Body of pancreas (tissue), 4 donors: ENCODE measurements around the gene SRM. TPM values are rescaled to one million over a fixed set of nuclear protein-coding genes. Genes with fewer than 3 reads are reported as not detected.
A peak's percentile ranks its signal among the peaks of the same experiment; 100 is the strongest.
"Not testable (repeated sequence)": the region's sequence is repeated elsewhere in the genome, so short reads cannot be mapped to it uniquely, and the experiment has no call there.

Source experiments
- ATAC-seq: fragments of 150-250 bp; one replicate; pipeline ENCODE4 v1.9.1; 2016
- DNase-seq, 4 donors: peaks; one replicate each; pipeline ENCODE4 v3.0.0-alpha.2; 2019
- H3K27ac ChIP-seq, 4 donors: fragments of 200-600 bp; sonication (generic); 1 replicate in 3 of 4; 2 replicates in 1 of 4; pipeline versions ENCODE4 v1.5.1 to v1.6.1; 2016 to 2019; ENCODE audit warnings: mild to moderate bottlenecking in 1 of 4, mixed read lengths in 1 of 4, moderate library complexity in 1 of 4
- H3K27me3 ChIP-seq, 2 donors: fragments of 200-600 bp; sonication (generic); one replicate each; pipeline ENCODE4 v1.6.0; 2016; ENCODE audit warnings: mild to moderate bottlenecking in 1 of 2
- H3K36me3 ChIP-seq, 2 donors: fragments of 200-600 bp; sonication (generic); replicated peaks in 1 of 2; 2 replicates each; pipeline ENCODE4 v1.5.1; 2016; ENCODE audit warnings: low read depth in 2 of 2; ENCODE audit not compliant: insufficient read depth in 1 of 2
- H3K4me1 ChIP-seq: fragments of 200-600 bp; sonication (generic); one replicate; pipeline ENCODE4 v1.6.0; 2016
- H3K4me3 ChIP-seq, 2 donors: fragments of 200-600 bp; sonication (generic); 1 replicate in 1 of 2; 2 replicates in 1 of 2; pipeline ENCODE4 v1.5.1; 2016 to 2019
- H3K9me3 ChIP-seq, 3 donors: fragments of 200-600 bp; sonication (generic); 1 replicate in 2 of 3; 2 replicates in 1 of 3; pipeline ENCODE4 v1.5.1; 2016
- CTCF ChIP-seq, 7 experiments: fragments of 450-650 bp in 4 of 7; fragments of 200-600 bp in 3 of 7; sonication (generic) in 3 of 7; IDR thresholded peaks; one replicate each; pipeline ENCODE4 v1.5.1; 2016 to 2019; ENCODE audit warnings: antibody characterized with exemption in 7 of 7
- POLR2A ChIP-seq, 3 donors: fragments of 450-650 bp; IDR thresholded peaks; one replicate each; pipeline ENCODE4 v1.6.1; 2016; ENCODE audit warnings: antibody characterized with exemption in 3 of 3, mild to moderate bottlenecking in 2 of 3
- WGBS, 2 donors: methylation state at CpG; one replicate each; pipeline ENCODE4 v1.1.5; 2017; 5-methylcytosine and 5-hydroxymethylcytosine counted together
- intact Hi-C: fragments of 100-400 bp; cut with DNase I; formaldehyde crosslinking; loops from one replicate; pipeline ENCODE4 v1.15.1; 2023
- total RNA-seq, 2 donors: library from RNA; depleted of rRNA; stranded (reverse); fragments of >200 nt; gene quantifications; one replicate each; pipeline ENCODE4 v1.1.0, GENCODE V29; 2016

Gene SRM
- total RNA-seq, 2 donors from 2014 or later = 50.3 to 159 TPM

GRCh38 chr1:11080931-11081330, 21.1 kb upstream of the SRM start:
- no peak for ATAC-seq
- no peak overlapping the region for H3K27ac ChIP-seq
- WGBS, 2 donors = 91 to 93% methylated on average over 5 to 12 of the region's 12 CpGs
- no peak for DNase-seq
- peaks cover 7 to 41% of the 10 kb centered on the region in 2 donors for H3K36me3 ChIP-seq
- H3K4me1 ChIP-seq = no peaks in the 10 kb centered on the region
- intact Hi-C loops = no loop called here
- TF ChIP-seq POLR2A (IDR thresholded peaks at IDR 0.05) (no peak), CTCF (IDR thresholded peaks at IDR 0.05) (no peak)
- no peaks in the 10 kb centered on the region for H3K9me3 ChIP-seq
- no peaks in the 10 kb centered on the region for H3K27me3 ChIP-seq
- no peak overlapping the region for H3K4me3 ChIP-seq

DNA sequence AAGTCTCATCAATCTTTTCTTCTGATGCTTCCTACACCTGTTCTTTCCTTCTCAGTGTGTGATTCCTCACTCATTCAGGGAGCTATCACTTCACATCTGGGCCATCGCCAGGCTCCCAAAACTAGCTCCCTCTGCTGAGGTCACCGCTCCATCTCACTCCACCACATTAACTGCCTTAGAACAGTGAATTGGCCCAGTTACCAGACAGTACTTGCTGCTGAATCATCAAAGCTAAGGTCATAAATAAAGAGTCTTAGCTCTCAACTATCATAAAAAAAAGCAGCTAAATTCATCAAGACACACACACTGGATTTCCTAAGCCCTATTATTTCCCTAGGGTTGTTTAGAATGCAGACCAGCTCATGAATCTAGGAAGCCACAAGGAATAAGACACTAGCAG, 18.8 kb upstream of the SRM start:
- Histone ChIP-seq H3K4me1 (no peaks in the 10 kb centered on the region), H3K9me3 (no peaks in the 10 kb centered on the region), H3K36me3 (peaks cover 11 to 57% of the 10 kb centered on the region in 2 donors), H3K27me3 (no peaks in the 10 kb centered on the region), H3K27ac (no peak overlapping the region), H3K4me3 (no peak overlapping the region)
- no peak for TF ChIP-seq POLR2A (IDR thresholded peaks at IDR 0.05)
- TF ChIP-seq CTCF (IDR thresholded peaks at IDR 0.05) = no peak
- ATAC-seq (no peak), DNase-seq (no peak)
- WGBS, 2 donors = 93 to 100% methylated on average over 2 of the region's 2 CpGs
- intact Hi-C loops = no loop called here

- 71 to 86% methylated on average over 2 to 7 of the region's 7 CpGs for WGBS, 2 donors
- ATAC-seq, DNase-seq, H3K27me3 ChIP-seq, H3K27ac ChIP-seq, H3K4me3 ChIP-seq, intact Hi-C loops, H3K9me3 ChIP-seq: not testable (repeated sequence)
- H3K36me3 ChIP-seq = peaks cover 11 to 40% of the 10 kb centered on the region in 2 donors
- H3K4me1 ChIP-seq = peaks cover 29% of the 10 kb centered on the region
Observed at GRCh38 chr1:11073398-11073797, 13.6 kb upstream of the SRM start.

DNA sequence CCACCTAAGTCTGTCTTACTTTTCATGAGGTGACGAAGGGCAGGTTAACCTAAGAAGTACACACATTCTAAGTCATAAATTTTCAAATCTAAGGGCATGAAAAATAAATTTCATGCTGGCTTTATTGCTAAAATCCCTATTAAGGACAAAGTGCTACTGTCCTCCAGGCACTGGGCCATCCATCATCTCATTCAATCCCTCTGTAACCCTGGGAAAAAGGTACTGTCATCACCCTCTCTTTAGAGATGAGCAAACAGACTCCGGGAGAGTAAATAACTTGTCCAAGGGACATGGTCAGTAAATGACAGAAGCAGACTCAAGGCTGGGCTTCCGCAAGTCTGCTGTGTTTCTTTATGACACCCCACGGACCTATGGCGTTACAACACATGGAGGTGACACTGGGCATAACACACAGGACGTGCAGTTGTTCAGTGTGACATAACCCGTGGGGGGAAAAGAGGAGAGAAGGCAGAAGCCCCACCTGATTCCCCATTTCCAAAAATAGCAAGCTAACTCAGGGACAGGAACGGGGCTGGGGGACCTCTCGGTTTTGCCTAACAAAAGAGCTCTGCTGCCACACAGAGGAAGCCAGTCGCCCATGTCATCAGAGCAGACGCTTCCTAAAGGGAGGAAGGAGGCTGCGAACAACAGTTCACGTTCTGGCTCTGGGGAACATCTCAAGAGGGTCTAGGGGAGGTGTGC, 12.5 kb upstream of the SRM start:
- Histone ChIP-seq H3K9me3 (no peaks in the 10 kb centered on the region), H3K36me3 (peaks cover 17 to 47% of the 10 kb centered on the region in 2 donors), H3K27ac (peak overlapping the region; percentile 47 to 67 (median 56)), H3K4me1 (peaks cover 29% of the 10 kb centered on the region), H3K4me3 (no peak overlapping the region), H3K27me3 (no peaks in the 10 kb centered on the region)
- DNase-seq (peak in 3 of 4 donors; percentile 43 to 63 (median 52)), ATAC-seq (no peak)
- TF ChIP-seq CTCF (IDR thresholded peaks at IDR 0.05) (peak in 5 of 7 experiments; percentile 18 to 48 (median 38)), POLR2A (IDR thresholded peaks at IDR 0.05) (no peak)
- intact Hi-C loops = no loop called here
- WGBS, 2 donors = 29 to 31% methylated on average over 13 of the region's 13 CpGs

GRCh38 chr1:11071463-11072215, 11.8 kb upstream of the SRM start:
- ATAC-seq (peak; percentile 91), DNase-seq (peak; percentile 70 to 92 (median 90))
- Histone ChIP-seq H3K9me3 (no peaks in the 10 kb centered on the region), H3K27ac (peak overlapping the region; percentile 44 to 67 (median 56)), H3K27me3 (no peaks in the 10 kb centered on the region), H3K36me3 (peaks cover 12 to 40% of the 10 kb centered on the region in 2 donors), H3K4me1 (peaks cover 29% of the 10 kb centered on the region), H3K4me3 (no peak overlapping the region)
- intact Hi-C loops = no loop called here
- WGBS, 2 donors = 44 to 47% methylated on average over 15 of the region's 15 CpGs
- TF ChIP-seq POLR2A (IDR thresholded peaks at IDR 0.05) = no peak
- no peak for TF ChIP-seq CTCF (IDR thresholded peaks at IDR 0.05)
